Right cardiac atrium (tissue), 5 donors: ENCODE measurements around the gene CD80. TPM values are rescaled to one million over a fixed set of nuclear protein-coding genes. Genes with fewer than 3 reads are reported as not detected.
"Not testable (repeated sequence)": the region's sequence is repeated elsewhere in the genome, so short reads cannot be mapped to it uniquely, and the experiment has no call there.

Source experiments
- ATAC-seq, 2 donors: fragments of 200-7000 bp; cut with Tn5 transposase; one replicate each; pipeline versions ENCODE4 v1.8.0 to v1.9.1; 2020; ENCODE audit warnings: moderate library complexity in 2 of 2, mild to moderate bottlenecking in 1 of 2
- DNase-seq, 3 donors: peaks; one replicate each; pipeline ENCODE4 v3.0.0-alpha.2; 2020
- H3K27ac ChIP-seq: one replicate; pipeline ENCODE4 v1.5.1; 2013; ENCODE audit warnings: mild to moderate bottlenecking, low read length, control low read depth, moderate library complexity
- H3K27me3 ChIP-seq: one replicate; pipeline ENCODE4 v1.6.1; 2013; ENCODE audit not compliant: control insufficient read depth, insufficient read depth
- H3K4me1 ChIP-seq: one replicate; pipeline ENCODE4 v1.6.1; 2013; ENCODE audit warnings: low read length; ENCODE audit not compliant: control insufficient read depth, insufficient read depth
- H3K4me3 ChIP-seq: one replicate; pipeline ENCODE4 v1.5.1; 2013; ENCODE audit warnings: low read length, control low read depth
- H3K9me3 ChIP-seq: one replicate; pipeline ENCODE4 v1.6.1; 2013; ENCODE audit warnings: low read length; ENCODE audit not compliant: control insufficient read depth
- WGBS: extraction: QIAGEN DNeasy Blood & Tissue Kit; methylation state at CpG from one replicate; pipeline ENCODE4 v1.1.7; 2013; 5-methylcytosine and 5-hydroxymethylcytosine counted together
- intact Hi-C, 4 donors: fragments of 100-400 bp; cut with DNase I; formaldehyde crosslinking; loops; one replicate each; pipeline versions ENCODE4 v1.11.0 to v1.14.0; 2022 to 2023
- polyA plus RNA-seq: library from polyadenylated mRNA; stranded (reverse); fragments of 200-250 nt; gene quantifications from one replicate; pipeline ENCODE4 v1.2.3, GENCODE V29; 2013
- total RNA-seq, 4 donors: library from RNA; stranded (reverse); fragmentation: NEBNext Ultra II Directional; extraction: Animal tissue kit (Norgen Biotek cat#: 25700); gene quantifications; one replicate each; pipeline ENCODE4 v1.2.1, GENCODE V29; 2021
- donor health status: healthy with polysubstance abuse.
- donor health status: DM: no; HTN: yes; CAD: no.
- donor health status: DM: no; HTN: no; CAD: no.
- donor health status: DM: no; HTN: yes; CAD: no; lungs with severe emphysema.
- donor health status: DM: yes; HTN: yes; CAD: no.

CD80 gene
- total and polyA plus RNA-seq, 5 donors = 0.14 to 0.54 (median 0.21) TPM; not detected in 1

DNA sequence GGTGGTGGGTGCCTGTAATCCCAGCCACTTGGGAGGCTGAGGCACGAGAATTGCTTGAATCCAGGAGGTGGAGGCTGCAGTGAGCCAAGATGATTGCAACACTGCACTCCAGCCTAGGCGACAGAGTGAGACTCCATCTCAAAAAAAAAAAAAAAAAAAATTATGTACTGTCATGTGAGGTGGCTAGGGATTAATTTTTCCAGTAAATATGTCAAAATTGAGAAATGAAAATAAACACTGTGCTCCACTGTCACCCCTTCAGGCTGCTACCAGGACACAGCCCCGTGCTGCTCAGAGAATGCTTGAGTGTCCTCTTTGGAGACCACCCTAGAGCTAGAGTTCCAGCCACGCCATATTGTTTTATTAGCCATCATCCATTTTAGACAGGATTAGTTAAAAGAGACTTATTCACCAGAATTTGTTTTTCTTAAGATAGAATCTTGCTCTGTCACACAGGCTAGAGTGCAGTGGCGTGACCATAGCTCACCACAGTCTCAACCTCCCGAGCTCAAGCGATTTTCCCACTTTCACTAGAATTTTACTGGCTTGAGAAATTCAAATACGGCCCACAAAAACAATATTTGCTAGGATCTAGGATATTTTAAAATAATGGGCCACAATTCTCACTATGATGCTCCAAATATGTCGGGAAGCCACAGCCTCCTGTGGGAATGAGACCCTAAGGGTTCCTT is 642 bp downstream of the CD80 start:
- H3K4me3 ChIP-seq = no peak overlapping the region
- DNase-seq (no peak), ATAC-seq (no peak)
- 94% methylated on average over 9 of the region's 9 CpGs for WGBS
- intact Hi-C loops = no loop called here
- no peaks in the 10 kb centered on the region for H3K4me1 ChIP-seq
- H3K27ac ChIP-seq = no peak overlapping the region
- H3K27me3 ChIP-seq = no peaks in the 10 kb centered on the region
- H3K9me3 ChIP-seq = no peaks in the 10 kb centered on the region

DNA sequence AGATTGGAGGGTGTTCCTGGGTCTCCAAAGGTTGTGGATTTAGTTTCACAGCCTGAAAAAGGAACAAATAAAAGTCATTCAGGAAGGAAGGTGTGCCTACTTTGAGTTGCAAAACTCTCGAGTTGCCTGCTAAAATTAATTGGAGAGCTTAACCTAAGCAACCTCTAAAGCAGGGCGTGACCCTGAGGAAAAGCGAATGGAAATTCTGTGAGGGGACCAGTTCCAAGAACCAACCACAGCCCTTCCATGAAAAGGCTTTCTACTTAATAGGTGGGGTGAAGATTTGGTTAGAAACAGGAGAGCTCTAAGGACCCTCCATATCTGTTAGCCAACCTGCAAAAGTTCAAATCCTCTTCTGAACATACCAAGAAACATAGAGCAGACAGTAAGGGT is 1.5 kb downstream of the CD80 start:
- no peak overlapping the region for H3K27ac ChIP-seq
- DNase-seq (no peak), ATAC-seq (no peak)
- no peak overlapping the region for H3K4me3 ChIP-seq
- H3K4me1 ChIP-seq = no peaks in the 10 kb centered on the region
- 82% methylated on average over 3 of the region's 3 CpGs for WGBS
- H3K9me3 ChIP-seq = no peaks in the 10 kb centered on the region
- intact Hi-C loops = no loop called here
- H3K27me3 ChIP-seq = no peaks in the 10 kb centered on the region

DNA sequence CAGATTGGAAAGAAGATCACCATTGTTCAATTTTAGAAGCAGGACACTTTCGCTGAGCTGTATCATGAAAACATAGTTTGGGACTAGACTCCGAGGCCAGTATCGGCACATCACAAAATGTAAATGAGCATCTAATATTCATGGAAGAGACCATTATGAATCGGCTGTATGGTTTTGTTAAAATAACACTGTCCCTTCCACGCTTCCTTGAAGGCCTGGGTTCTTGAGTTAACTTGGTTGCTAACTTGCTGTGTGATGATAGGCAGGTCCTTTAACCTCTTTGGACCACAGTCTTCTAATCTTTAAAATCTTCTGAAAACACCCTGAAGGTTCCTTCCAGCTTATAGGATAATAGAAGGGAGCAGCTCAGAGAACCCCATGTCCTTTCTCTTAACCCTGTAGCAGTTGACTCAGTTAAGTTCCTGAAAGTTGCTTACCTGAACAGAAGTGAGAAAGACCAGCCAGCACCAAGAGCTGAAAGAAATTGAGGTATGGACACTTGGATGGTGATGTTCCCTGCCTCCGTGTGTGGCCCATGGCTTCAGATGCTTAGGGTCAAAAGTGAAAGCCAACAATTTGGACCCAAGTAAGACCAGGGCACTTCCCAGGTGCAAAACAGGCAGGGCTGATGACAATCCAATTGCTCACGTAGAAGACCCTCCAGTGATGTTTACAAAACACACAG is 2.1 kb downstream of the CD80 start:
- no peak for ATAC-seq
- whole genome bisulfite sequencing = 93% methylated on average over 7 of the region's 7 CpGs
- H3K4me3 ChIP-seq = no peak overlapping the region

DNA sequence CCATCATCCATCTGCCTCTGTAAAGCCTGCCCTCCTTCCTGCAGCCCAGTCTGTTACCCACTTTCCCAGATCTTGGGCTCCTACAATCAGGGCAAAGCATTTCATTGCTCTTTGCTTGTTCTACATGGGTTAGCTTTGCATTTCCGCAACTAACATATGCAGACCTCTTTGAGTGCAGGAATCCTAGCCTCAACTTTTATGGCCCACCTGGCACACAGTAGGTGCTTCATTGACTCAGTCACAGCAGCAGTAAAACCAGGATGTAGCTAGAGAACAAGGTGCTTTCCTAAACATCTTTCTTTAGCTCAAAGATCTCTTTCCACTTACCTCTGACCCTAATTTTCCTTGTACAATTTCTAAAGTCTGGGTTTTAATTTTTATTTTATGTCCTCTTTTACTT is 3.5 kb downstream of the CD80 start:
- 100% methylated on average over 1 of the region's 1 CpG for WGBS
- Histone ChIP-seq H3K27me3 (no peaks in the 10 kb centered on the region), H3K27ac (no peak overlapping the region), H3K4me3 (no peak overlapping the region), H3K4me1 (no peaks in the 10 kb centered on the region), H3K9me3 (no peaks in the 10 kb centered on the region)
- ATAC-seq = no peak
- no peak for DNase-seq
- intact Hi-C loops = no loop called here

More for the DNA sequence above, 2.1 kb downstream of the CD80 start:
- Histone ChIP-seq H3K4me1 (no peaks in the 10 kb centered on the region), H3K27ac (no peak overlapping the region), H3K9me3 (no peaks in the 10 kb centered on the region), H3K27me3 (no peaks in the 10 kb centered on the region)
- intact Hi-C loops = no loop called here
- no peak for DNase-seq

DNA sequence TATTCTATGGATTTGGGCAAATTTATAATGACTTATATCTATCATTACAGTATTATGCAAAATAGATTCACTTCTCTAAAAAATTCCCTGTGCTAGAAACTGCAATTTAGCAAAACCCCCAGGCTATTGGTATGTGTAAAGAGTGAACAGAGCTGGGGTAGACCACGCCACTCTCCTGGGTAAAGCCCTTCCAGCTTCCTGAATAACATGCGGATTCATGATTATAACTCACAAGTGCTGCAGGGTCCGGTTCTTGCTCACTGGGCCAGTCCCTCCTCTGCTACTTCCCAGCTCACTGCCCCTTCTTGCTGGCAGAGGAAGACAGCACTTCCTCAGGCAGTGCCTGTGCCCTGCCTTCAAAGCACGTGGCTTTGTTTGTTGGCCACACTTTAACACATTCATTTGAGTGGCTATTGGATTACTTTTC is 4.1 kb downstream of the CD80 start:
- ATAC-seq (peak; percentile 47 to 54), DNase-seq (no peak)
- Histone ChIP-seq H3K4me3 (no peak overlapping the region), H3K4me1 (no peaks in the 10 kb centered on the region), H3K27me3 (no peaks in the 10 kb centered on the region), H3K9me3 (no peaks in the 10 kb centered on the region), H3K27ac (no peak overlapping the region)
- 61% methylated on average over 4 of the region's 4 CpGs for WGBS
- intact Hi-C loops = no loop called here

DNA sequence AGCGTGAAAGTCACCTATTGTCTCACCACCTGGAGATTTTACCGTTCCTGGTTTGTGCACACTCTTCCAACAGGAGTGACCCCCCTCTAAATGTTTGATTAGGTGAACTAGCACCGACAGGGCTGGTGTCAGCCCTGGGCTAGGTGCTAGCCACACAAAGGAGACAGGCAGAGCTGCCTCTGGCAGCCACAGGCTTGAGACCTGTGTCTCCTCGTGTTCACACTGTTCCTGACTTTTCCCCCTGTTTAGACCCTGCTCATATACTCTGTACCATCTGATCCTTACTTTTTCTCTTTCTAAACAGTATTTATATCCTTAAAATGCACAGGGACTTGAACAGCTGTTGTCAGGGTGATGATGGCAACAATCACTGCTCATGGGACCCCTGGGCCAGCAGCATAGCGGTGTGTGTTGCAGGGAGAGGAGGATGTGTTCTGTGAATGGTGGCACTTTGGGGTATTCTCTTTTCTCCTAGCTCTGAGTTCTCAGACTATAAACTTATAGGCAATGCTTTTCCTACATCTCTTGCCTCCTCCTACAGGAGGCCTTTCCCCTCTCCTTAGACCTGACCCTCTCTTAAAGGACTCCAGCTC is 5.5 kb downstream of the CD80 start:
- DNase-seq (no peak), ATAC-seq (no peak)
- Histone ChIP-seq H3K4me3 (no peak overlapping the region), H3K27ac (no peak overlapping the region), H3K9me3 (no peaks in the 10 kb centered on the region), H3K27me3 (no peaks in the 10 kb centered on the region), H3K4me1 (no peaks in the 10 kb centered on the region)
- WGBS = 71% methylated on average over 5 of the region's 5 CpGs
- intact Hi-C loops = no loop called here

DNA sequence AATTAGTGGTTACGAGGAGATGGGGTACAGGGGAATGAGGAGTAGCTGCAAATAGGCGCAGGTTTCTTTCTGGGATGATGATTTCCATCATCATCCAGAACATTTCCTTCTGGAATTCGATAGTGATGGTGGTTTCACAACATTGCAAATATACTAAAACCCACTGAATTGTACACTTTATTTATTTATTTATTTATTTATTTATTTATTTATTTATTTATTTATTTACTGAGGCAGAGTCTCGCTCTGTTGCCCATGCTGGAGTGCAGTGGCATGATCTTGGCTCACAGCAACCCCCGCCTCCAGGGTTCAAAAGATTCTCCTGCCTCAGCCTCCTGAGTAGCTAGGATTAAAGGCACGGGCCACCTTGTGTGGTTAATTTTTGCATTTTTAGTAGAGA is 6.5 kb downstream of the CD80 start:
- DNase-seq, ATAC-seq, H3K4me1 ChIP-seq, H3K27ac ChIP-seq, H3K27me3 ChIP-seq, H3K4me3 ChIP-seq, intact Hi-C loops, H3K9me3 ChIP-seq: not testable (repeated sequence)
- 95% methylated on average over 6 of the region's 6 CpGs for WGBS

DNA sequence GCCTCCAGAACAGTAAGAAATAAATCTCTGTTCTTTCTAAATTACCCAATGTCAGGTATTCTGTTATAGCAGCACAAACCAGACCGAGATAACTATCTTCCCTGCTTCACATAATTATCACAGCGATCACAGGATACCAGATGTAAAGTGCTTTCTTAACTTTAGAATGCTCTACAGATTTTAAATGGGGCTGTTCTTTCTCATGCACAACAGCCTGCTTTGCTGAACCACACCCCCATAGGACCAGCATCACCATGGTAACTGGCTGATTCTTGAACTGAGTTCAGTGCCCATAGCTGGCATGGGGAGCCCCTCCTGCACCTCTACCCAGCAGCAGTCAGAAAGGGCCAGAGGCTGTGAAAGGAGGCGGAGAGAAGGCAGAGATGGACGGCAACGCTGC is 7.8 kb downstream of the CD80 start:
- H3K27me3 ChIP-seq = no peaks in the 10 kb centered on the region
- WGBS = 90% methylated on average over 5 of the region's 5 CpGs
- no peak for DNase-seq
- H3K9me3 ChIP-seq = no peaks in the 10 kb centered on the region
- ATAC-seq = no peak
- H3K4me1 ChIP-seq = no peaks in the 10 kb centered on the region
- H3K27ac ChIP-seq = no peak overlapping the region
- H3K4me3 ChIP-seq = no peak overlapping the region
- intact Hi-C loops = no loop called here

DNA sequence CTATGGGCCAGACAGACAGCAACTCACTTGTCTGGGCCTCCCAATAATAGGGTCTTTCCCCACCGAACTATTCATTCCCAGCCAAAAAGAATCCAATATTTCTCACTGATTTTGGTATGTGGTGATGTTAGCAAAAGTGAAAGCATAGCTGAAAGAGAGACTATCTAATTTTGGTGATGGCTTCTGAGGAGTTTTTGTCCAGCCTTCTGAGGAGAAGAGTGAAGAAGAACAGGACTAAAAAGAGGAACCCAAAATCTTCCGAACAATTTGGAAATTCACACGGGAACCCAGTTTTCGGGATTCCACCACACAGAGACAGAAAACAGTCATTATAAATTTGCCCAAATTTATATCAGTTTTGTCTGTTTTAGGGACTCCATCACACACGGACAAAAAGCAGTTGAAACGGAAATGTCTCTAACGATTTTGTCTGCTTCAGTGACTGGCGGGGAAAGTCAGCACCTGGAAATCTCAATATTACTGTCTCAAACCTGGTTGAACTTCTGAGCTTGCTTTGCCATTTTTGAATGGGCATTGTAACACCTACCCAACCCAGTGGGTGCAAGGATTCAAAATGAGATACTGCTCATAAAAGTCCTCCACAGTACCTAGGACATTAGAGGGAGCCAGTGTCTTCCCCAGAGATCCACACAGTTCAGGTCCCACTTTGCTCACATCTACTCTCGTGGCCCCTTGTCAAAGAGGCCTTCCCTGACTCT is 9.1 kb downstream of the CD80 start:
- Histone ChIP-seq H3K4me1 (no peaks in the 10 kb centered on the region), H3K9me3 (no peaks in the 10 kb centered on the region), H3K4me3 (no peak overlapping the region), H3K27ac (no peak overlapping the region), H3K27me3 (no peaks in the 10 kb centered on the region)
- no peak for DNase-seq
- intact Hi-C loops = no loop called here
- WGBS = 90% methylated on average over 9 of the region's 9 CpGs
- ATAC-seq = no peak

DNA sequence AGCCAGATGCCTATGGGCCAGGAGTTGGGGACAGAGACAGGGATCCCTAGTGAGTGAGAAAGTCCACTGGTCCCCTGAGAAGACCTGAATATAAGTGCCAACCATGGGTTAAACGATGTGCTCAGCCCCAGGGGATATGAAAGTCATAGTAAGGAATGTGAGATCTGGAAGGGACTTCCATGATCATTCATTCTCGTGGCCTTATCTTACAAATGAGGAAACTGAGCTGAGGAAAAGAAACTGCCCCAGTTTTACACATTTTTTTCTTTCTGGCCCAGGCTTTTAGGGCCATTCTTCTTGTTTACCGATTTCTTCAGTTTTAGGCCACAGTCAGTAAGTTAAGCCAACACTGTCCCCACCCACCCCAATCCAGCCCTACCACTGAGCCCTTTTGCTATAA is 11.1 kb downstream of the CD80 start:
- H3K27ac ChIP-seq = no peak overlapping the region
- no peaks in the 10 kb centered on the region for H3K4me1 ChIP-seq
- ATAC-seq = no peak
- no peak overlapping the region for H3K4me3 ChIP-seq
- no peaks in the 10 kb centered on the region for H3K27me3 ChIP-seq
- DNase-seq = no peak
- 34% methylated on average over 3 of the region's 3 CpGs for WGBS
- no peaks in the 10 kb centered on the region for H3K9me3 ChIP-seq
- intact Hi-C loops = no loop called here

DNA sequence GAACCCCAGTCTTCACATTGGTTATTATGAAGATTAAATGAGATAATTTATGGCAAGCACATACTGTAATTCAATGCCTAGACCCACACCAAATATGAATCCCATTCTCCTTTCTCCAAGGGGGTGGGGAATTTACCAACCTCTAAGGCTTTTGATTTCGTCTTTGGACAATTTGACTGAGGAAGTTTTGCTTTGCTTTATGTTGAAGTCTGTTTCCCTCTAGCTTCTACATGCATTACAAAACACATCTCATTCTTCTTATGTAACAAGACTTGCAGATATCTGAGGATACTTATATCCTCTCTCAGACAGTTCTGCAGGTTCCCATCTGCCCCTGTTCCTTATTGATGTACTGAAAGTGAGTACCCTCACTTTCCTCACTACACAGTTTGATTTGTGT is 12.2 kb downstream of the CD80 start:
- intact Hi-C loops = no loop called here
- ATAC-seq (no peak), DNase-seq (no peak)
- no peak overlapping the region for H3K27ac ChIP-seq
- no peak overlapping the region for H3K4me3 ChIP-seq
- no peaks in the 10 kb centered on the region for H3K9me3 ChIP-seq
- 83% methylated on average over 1 of the region's 1 CpG for WGBS
- no peaks in the 10 kb centered on the region for H3K4me1 ChIP-seq
- H3K27me3 ChIP-seq = no peaks in the 10 kb centered on the region
